ENCODE results near the gene ZNF212.

Gene ZNF212

DNA sequence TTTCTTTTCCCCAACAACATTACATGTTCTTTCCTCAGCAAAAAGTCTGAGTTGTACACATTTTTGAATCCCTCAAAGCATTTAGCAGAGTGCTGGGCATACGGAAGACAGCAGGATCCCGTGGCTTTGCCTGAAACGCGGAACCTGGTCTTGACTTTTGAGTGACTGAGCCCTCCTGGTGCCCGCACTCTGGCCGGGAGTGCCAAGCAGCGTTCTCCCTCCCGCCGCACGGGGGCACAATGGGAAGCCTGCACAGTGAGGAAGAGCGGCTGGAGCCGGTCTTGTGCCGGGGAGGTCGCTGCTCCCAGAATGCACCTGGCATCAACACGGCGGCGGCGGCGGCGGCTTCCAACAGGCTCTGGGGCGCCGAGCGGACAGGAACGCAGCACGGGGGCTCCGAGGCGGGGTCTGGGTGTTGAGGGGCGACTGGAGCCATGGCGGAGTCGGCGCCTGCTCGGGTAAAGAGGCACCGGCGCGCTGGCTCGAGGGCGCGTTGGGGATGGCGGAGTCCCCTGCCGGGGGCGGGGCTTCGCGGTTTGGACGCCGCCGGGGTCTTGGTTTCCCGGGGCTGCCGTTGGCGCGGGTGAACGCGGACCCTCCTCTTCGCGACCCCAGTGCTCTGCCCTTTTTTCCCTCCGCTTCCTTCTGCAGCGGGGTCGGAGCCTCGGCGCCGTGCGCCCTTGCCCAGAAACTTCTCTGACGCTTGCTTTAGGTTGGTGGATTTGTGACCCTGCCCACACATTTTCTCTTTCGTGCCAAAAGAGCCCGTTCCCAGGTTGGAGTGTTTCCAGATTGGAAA is at the start of gene ZNF212:
Gene ZNF212 (plus strand): TSS at position 307 of the 799 bp plus-strand sequence. CDS start 128 bp downstream, at position 435.
- TF ChIP-seq, protein P1, sequence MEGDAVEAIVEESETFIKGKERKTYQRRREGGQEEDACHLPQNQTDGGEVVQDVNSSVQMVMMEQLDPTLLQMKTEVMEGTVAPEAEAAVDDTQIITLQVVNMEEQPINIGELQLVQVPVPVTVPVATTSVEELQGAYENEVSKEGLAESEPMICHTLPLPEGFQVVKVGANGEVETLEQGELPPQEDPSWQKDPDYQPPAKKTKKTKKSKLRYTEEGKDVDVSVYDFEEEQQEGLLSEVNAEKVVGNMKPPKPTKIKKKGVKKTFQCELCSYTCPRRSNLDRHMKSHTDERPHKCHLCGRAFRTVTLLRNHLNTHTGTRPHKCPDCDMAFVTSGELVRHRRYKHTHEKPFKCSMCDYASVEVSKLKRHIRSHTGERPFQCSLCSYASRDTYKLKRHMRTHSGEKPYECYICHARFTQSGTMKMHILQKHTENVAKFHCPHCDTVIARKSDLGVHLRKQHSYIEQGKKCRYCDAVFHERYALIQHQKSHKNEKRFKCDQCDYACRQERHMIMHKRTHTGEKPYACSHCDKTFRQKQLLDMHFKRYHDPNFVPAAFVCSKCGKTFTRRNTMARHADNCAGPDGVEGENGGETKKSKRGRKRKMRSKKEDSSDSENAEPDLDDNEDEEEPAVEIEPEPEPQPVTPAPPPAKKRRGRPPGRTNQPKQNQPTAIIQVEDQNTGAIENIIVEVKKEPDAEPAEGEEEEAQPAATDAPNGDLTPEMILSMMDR (IDR thresholded peaks at IDR 0.05; ENCODE audit: borderline replicate concordance, control extremely low read depth, extremely low read depth, insufficient read depth, missing control alignments): peak; percentile 93
- DNase-seq (ENCODE audit: low spot score): peak; percentile 97
- in situ Hi-C loops (cut with MboI; ENCODE audit: low sequenced_read_pairs, unreplicated experiment): no loop called here

DNA sequence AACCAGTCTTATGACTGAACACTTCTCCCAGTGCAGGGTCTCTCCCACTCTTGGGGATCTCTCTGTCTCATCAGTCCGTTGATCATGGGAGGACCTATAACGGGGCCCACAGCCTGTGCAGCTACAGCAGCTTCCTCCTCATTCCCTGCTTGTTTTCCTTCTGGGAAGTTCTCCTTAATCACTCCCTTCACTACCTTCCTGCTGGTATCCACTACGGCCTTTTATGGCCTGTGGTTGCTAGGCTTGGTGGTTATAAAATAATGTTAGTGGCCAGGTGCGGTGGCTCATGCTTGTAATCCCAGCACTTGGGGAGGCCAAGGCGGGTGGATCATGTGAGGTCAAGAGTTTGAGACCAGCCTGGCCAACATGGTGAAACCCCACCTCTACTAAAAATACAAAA is 47.6 kb upstream of the ZNF212 start:
- TF ChIP-seq, protein P1 (IDR thresholded peaks at IDR 0.05; ENCODE audit: borderline replicate concordance, control extremely low read depth, extremely low read depth, insufficient read depth, missing control alignments): no peak
- no peak for DNase-seq (ENCODE audit: low spot score)
- in situ Hi-C loops (cut with MboI; ENCODE audit: low sequenced_read_pairs, unreplicated experiment): no loop called here

DNA sequence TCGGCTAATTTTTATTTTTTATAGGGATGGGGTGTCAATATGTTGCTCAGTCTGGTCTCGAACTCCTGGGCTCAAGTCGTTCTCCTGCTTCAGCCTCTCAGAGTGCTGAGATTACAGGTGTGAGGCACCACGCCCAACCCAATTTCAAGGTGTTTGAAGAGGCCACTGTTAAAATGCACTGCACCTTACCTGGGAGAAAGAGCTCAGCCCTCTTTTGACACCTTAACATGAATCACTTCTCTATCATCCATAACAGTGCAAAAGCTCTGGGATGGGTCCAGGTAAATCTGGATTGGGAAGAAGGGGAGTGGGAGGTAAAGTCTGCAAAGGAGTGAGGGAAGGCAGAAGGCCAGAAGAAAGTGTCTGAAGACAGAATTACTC is 44.7 kb upstream of the ZNF212 start:
- DNase-seq (ENCODE audit: low spot score): no peak
- TF ChIP-seq, protein P1 (IDR thresholded peaks at IDR 0.05; ENCODE audit: borderline replicate concordance, control extremely low read depth, extremely low read depth, insufficient read depth, missing control alignments): no peak
- in situ Hi-C loops (cut with MboI; ENCODE audit: low sequenced_read_pairs, unreplicated experiment): no loop called here

DNA sequence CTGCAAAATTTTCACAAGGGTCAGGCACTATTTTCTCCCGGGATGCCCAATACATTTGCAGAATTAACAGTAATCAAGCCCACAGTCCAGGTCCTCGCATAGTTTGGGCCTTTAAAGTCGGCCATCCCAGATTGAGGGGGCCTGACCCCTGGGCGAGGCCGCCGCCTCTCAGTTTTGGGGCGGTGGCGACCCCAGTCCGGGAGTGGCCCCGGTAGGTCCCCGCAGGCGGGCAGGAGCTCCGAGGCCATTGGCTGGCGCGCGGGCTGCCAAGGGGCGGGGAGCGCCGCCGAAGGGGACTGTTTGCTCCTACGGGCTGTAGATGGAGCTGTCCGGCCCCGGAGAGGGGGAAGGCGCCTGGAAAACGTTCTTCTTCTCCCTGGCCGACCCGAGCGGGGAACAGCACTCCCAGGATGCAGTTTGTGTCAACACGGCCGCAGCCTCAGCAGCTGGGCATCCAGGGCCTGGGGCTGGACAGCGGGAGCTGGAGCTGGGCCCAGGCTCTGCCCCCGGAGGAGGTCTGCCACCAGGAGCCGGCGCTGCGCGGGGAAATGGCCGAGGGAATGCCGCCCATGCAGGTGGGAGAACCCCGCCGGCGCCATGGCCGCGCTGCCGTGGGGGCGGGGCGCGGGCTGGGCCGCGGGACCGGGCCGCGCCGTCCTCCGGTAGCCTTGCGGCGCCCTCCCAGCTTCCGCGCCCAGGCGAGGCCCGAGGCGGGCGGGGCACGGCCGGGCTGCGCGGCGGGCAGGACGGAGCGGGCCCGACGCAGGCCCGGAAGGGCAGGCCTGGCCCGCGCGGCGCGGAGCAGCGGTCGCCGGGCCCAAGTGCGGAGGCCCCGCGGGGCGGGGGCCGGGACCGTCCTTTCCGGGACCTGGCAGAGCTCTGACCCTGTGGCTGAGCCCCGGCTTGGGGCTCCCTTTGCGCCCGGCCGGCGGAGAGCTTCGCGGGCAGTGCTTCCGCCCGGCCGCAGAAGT is 44.0 kb upstream of the ZNF212 start, which contains the start of gene ZNF282:
Gene ZNF282 (plus strand): TSS at position 367 of the 971 bp plus-strand sequence. CDS start 44 bp downstream, at position 411.
- DNase-seq (ENCODE audit: low spot score): peak; percentile 96
- TF ChIP-seq, protein P1 (IDR thresholded peaks at IDR 0.05; ENCODE audit: borderline replicate concordance, control extremely low read depth, extremely low read depth, insufficient read depth, missing control alignments): peak; percentile 57
- in situ Hi-C loops (cut with MboI; ENCODE audit: low sequenced_read_pairs, unreplicated experiment): no loop called here

DNA sequence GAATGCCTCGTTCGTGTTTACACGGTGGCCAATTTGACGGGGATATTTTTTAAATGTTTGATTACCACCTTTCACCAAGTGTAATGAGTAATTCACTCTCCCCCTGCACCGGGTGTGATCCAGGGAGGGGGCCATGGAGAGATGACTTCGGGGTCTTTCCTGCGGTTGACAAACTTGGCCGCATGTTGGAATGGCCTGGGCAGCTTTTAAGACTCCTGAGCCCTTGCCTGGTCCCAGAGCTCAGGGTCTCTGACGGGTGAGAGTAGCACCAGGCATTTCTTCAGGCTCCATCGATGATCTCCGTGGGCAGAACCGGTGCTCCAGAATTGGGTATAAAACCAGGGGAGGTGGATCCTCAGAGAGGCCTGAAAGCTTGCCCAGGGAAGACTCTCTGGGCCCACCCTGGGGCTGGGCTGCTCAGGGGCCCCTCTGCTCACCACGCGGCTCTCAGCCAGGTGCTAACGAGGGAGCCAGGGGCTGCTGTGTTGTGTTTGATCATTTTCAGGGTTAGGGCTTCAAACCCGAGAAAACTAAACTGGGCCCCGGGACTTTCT is 43.2 kb upstream of the ZNF212 start:
- TF ChIP-seq, protein P1 (IDR thresholded peaks at IDR 0.05; ENCODE audit: borderline replicate concordance, control extremely low read depth, extremely low read depth, insufficient read depth, missing control alignments): no peak
- peak; percentile 47 for DNase-seq (ENCODE audit: low spot score)
- in situ Hi-C loops (cut with MboI; ENCODE audit: low sequenced_read_pairs, unreplicated experiment): no loop called here

DNA sequence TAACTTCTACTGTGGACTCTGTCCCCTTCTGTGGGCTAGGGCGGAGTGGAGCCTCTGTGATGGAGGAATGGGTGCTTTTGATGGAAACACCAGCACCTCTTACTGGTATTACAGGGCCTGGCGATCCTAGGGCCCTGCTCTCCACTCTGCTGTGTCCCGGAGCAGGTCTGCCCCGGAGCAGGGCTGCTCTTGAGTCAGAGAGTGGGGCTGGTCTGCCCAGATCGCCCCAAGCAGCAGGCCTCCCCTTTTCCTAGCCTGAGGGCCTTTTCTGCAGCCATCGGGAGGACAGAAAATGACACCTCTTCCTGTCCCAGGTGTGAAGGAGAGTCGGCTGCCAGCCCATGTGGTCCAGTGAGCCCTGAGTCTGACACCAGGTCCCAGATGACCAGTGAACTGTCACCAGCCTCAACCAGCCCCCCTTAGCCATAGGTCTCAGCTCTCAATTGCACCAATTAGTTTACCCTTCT is 42.7 kb upstream of the ZNF212 start:
- DNase-seq (ENCODE audit: low spot score): peak; percentile 52
- TF ChIP-seq, protein P1 (IDR thresholded peaks at IDR 0.05; ENCODE audit: borderline replicate concordance, control extremely low read depth, extremely low read depth, insufficient read depth, missing control alignments): no peak
- in situ Hi-C loops (cut with MboI; ENCODE audit: low sequenced_read_pairs, unreplicated experiment): no loop called here

Data from GM13976 (cell line).